Tibial nerve (tissue), 4 donors: ENCODE measurements around the gene SURF4. TPM values are rescaled to one million over a fixed set of nuclear protein-coding genes. Genes with fewer than 3 reads are reported as not detected.

ENCODE experiments used
- DNase-seq, 2 donors: peaks; one replicate each; pipeline ENCODE4 v3.0.0-alpha.2; 2019; ENCODE audit warnings: low spot score in 2 of 2
- H3K27ac ChIP-seq, 4 donors: fragments of 200-600 bp; sonication (generic) in 3 of 4; one replicate each; pipeline ENCODE4 v1.5.1; 2017 to 2019; ENCODE audit warnings: mild to moderate bottlenecking in 1 of 4
- H3K27me3 ChIP-seq, 2 donors: fragments of 200-600 bp; sonication (generic) in 1 of 2; one replicate each; pipeline versions ENCODE4 v1.5.1 to v1.6.0; 2017 to 2019
- H3K36me3 ChIP-seq, 3 donors: fragments of 200-600 bp; sonication (generic); one replicate each; pipeline ENCODE4 v1.5.1; 2018 to 2019
- H3K4me1 ChIP-seq, 4 donors: fragments of 200-600 bp; sonication (generic) in 3 of 4; one replicate each; pipeline ENCODE4 v1.5.1; 2017 to 2019
- H3K4me3 ChIP-seq, 4 donors: fragments of 200-600 bp; sonication (generic) in 3 of 4; one replicate each; pipeline ENCODE4 v1.5.1; 2017 to 2019; ENCODE audit warnings: mild to moderate bottlenecking in 1 of 4, moderate library complexity in 1 of 4
- H3K9me3 ChIP-seq, 4 donors: fragments of 200-600 bp; sonication (generic) in 3 of 4; one replicate each; pipeline ENCODE4 v1.5.1; 2017 to 2019
- CTCF ChIP-seq, 5 experiments: fragments of 200-600 bp in 3 of 5; fragments of 450-650 bp in 2 of 5; sonication (generic) in 3 of 5; IDR thresholded peaks; one replicate each; pipeline ENCODE4 v1.5.1; 2016 to 2019; ENCODE audit warnings: antibody characterized with exemption in 5 of 5, mild to moderate bottlenecking in 3 of 5, moderate library complexity in 2 of 5
- EP300 ChIP-seq, 2 donors: sonication (generic); formaldehyde crosslinking; IDR thresholded peaks; one replicate each; pipeline ENCODE4 v1.6.1; 2017; ENCODE audit warnings: antibody characterized with exemption in 2 of 2, mild to moderate bottlenecking in 1 of 2
- POLR2A ChIP-seq, 2 donors: fragments of 450-650 bp; IDR thresholded peaks; one replicate each; pipeline ENCODE4 v1.6.1; 2017; ENCODE audit warnings: antibody characterized with exemption in 2 of 2, mild to moderate bottlenecking in 2 of 2, moderate library complexity in 2 of 2
- WGBS, 2 donors: methylation state at CpG; one replicate each; pipeline ENCODE4 v1.1.5; 2018; 5-methylcytosine and 5-hydroxymethylcytosine counted together
- total RNA-seq, 4 donors: library from RNA; depleted of rRNA; stranded (reverse); fragments of >200 nt; gene quantifications; one replicate each; pipeline ENCODE4 v1.1.0, GENCODE V29; 2016

SURF4 gene
- total RNA-seq, 4 donors from 2014 or later: 102 to 213 (median 123) TPM

GRCh38 chr9:133369422-133369821, 6.4 kb downstream of the SURF4 start:
- Histone ChIP-seq H3K9me3 (no peaks in the 10 kb centered on the region), H3K4me3 (no peak overlapping the region), H3K36me3 (peaks cover 0 to 64% (median 8%) of the 10 kb centered on the region in 3 donors), H3K27me3 (no peaks in the 10 kb centered on the region), H3K4me1 (peaks cover 0 to 77% (median 54%) of the 10 kb centered on the region in 4 donors), H3K27ac (peak overlapping the region in 1 of 4 donors; percentile 62)
- no peak for TF ChIP-seq POLR2A (IDR thresholded peaks at IDR 0.05)
- no peak for TF ChIP-seq EP300 (IDR thresholded peaks at IDR 0.05)
- TF ChIP-seq CTCF (IDR thresholded peaks at IDR 0.05): no peak
- WGBS, 2 donors: 82 to 86% methylated on average over 6 of the region's 6 CpGs
- DNase-seq: no peak

- Histone ChIP-seq H3K4me3 (no peak overlapping the region), H3K4me1 (peaks cover 0 to 66% (median 46%) of the 10 kb centered on the region in 4 donors), H3K27ac (peak overlapping the region in 1 of 4 donors; percentile 21), H3K27me3 (no peaks in the 10 kb centered on the region), H3K36me3 (peaks cover 0 to 74% (median 8%) of the 10 kb centered on the region in 3 donors), H3K9me3 (no peaks in the 10 kb centered on the region)
- no peak for TF ChIP-seq POLR2A (IDR thresholded peaks at IDR 0.05)
- no peak for TF ChIP-seq CTCF (IDR thresholded peaks at IDR 0.05)
- no peak for TF ChIP-seq EP300 (IDR thresholded peaks at IDR 0.05)
- no peak for DNase-seq
- WGBS, 2 donors: 55 to 56% methylated on average over 15 to 18 of the region's 18 CpGs
Observed at GRCh38 chr9:133368249-133368881, 7.5 kb downstream of the SURF4 start.

- Histone ChIP-seq H3K9me3 (no peaks in the 10 kb centered on the region), H3K4me1 (peaks cover 0 to 61% (median 41%) of the 10 kb centered on the region in 4 donors), H3K4me3 (no peak overlapping the region), H3K27ac (peak overlapping the region in 1 of 4 donors; percentile 21), H3K27me3 (no peaks in the 10 kb centered on the region), H3K36me3 (peaks cover 0 to 79% (median 8%) of the 10 kb centered on the region in 3 donors)
- no peak for DNase-seq
- whole genome bisulfite sequencing, 2 donors: 77 to 84% methylated on average over 10 of the region's 10 CpGs
- TF ChIP-seq EP300 (IDR thresholded peaks at IDR 0.05) (no peak), POLR2A (IDR thresholded peaks at IDR 0.05) (no peak), CTCF (IDR thresholded peaks at IDR 0.05) (no peak)
Observed at GRCh38 chr9:133367778-133368177, 8.1 kb downstream of the SURF4 start.

- Histone ChIP-seq H3K27me3 (no peaks in the 10 kb centered on the region), H3K4me3 (no peak overlapping the region), H3K27ac (no peak overlapping the region), H3K4me1 (peaks cover 0 to 59% (median 35%) of the 10 kb centered on the region in 4 donors), H3K9me3 (no peaks in the 10 kb centered on the region), H3K36me3 (peaks cover 0 to 80% (median 8%) of the 10 kb centered on the region in 3 donors)
- TF ChIP-seq POLR2A (IDR thresholded peaks at IDR 0.05) (no peak), CTCF (IDR thresholded peaks at IDR 0.05) (no peak), EP300 (IDR thresholded peaks at IDR 0.05) (no peak)
- DNase-seq: no peak
- WGBS, 2 donors: 88 to 90% methylated on average over 22 of the region's 22 CpGs
Observed at GRCh38 chr9:133367221-133367620, 8.6 kb downstream of the SURF4 start.

- H3K4me3 ChIP-seq: no peak overlapping the region
- TF ChIP-seq CTCF (IDR thresholded peaks at IDR 0.05): no peak
- peaks cover 0 to 83% (median 8%) of the 10 kb centered on the region in 3 donors for H3K36me3 ChIP-seq
- peaks cover 0 to 51% (median 27%) of the 10 kb centered on the region in 4 donors for H3K4me1 ChIP-seq
- H3K27ac ChIP-seq: no peak overlapping the region
- WGBS, 2 donors: 88% methylated on average over 11 of the region's 11 CpGs
- no peaks in the 10 kb centered on the region for H3K9me3 ChIP-seq
- H3K27me3 ChIP-seq: no peaks in the 10 kb centered on the region
- no peak for DNase-seq
Observed at GRCh38 chr9:133366435-133366834, 9.4 kb downstream of the SURF4 start.
